OCI-LY7 (cell line): ENCODE data around the gene PCDHGC4.

Experiments used
- CTCF ChIP-seq: fragments of 200-600 bp; sonication (generic); conservative IDR thresholded peaks from 2 replicates; pipeline ENCODE4 v1.5.1; 2014; ENCODE audit warnings: mild to moderate bottlenecking, antibody characterized with exemption, low read length, moderate library complexity, mixed read lengths
- EZH2phosphoT487 ChIP-seq: fragments of 200-600 bp; sonication (generic); IDR thresholded peaks from 2 replicates; pipeline ENCODE4 v1.6.1; 2018; ENCODE audit warnings: low read depth, borderline replicate concordance, mild to moderate bottlenecking, mixed run types, antibody characterized with exemption, low read length, moderate library complexity, mixed read lengths

- TF ChIP-seq CTCF: no peak
- TF ChIP-seq EZH2phosphoT487: no peak
These were observed 24.2 kb downstream of the PCDHGC4 start for GRCh38 chr5:141508798-141509611.
